ENCODE results near the gene HAGHL. TPM values are rescaled to one million over a fixed set of nuclear protein-coding genes. Genes with fewer than 3 reads are reported as not detected.

The HAGHL gene
- total RNA-seq, 2 donors from 2014 or later = 3.6 to 4.1 TPM

GRCh38 chr16:717450-718245 is 9.3 kb upstream of the HAGHL start:
- intact Hi-C loops (cut with DNase I) = no loop called here
- DNase-seq (ENCODE audit: low spot score) = no peak

GRCh38 chr16:718389-718788 is 8.5 kb upstream of the HAGHL start:
- no peak for DNase-seq (ENCODE audit: low spot score)
- intact Hi-C loops (cut with DNase I) = no loop called here

- DNase-seq (ENCODE audit: low spot score) = no peak
- intact Hi-C loops (cut with DNase I) = no loop called here
Observed at GRCh38 chr16:718922-719321, 8.0 kb upstream of the HAGHL start.

- intact Hi-C loops (cut with DNase I) = no loop called here
- DNase-seq (ENCODE audit: low spot score) = no peak
Observed at GRCh38 chr16:719815-720446, 7.0 kb upstream of the HAGHL start.

- intact Hi-C loops (cut with DNase I) = no loop called here
- DNase-seq (ENCODE audit: low spot score) = no peak
Observed at GRCh38 chr16:720447-720989, 6.4 kb upstream of the HAGHL start.

GRCh38 chr16:720990-721764 is 5.7 kb upstream of the HAGHL start, which contains the start of gene ANTKMT:
Gene ANTKMT, plus strand, starts transcription at chr16:721146. Its CDS starts 129 bp downstream, at chr16:721275.
- intact Hi-C loops (cut with DNase I) = no loop called here
- DNase-seq (ENCODE audit: low spot score) = peak; percentile 91

- intact Hi-C loops (cut with DNase I) = no loop called here
- DNase-seq (ENCODE audit: low spot score) = no peak
Observed at GRCh38 chr16:721765-722540, 5.0 kb upstream of the HAGHL start.

GRCh38 chr16:722835-723633 is 3.9 kb upstream of the HAGHL start:
- intact Hi-C loops (cut with DNase I) = no loop called here
- DNase-seq (ENCODE audit: low spot score) = no peak

GRCh38 chr16:723695-724094 is 3.2 kb upstream of the HAGHL start:
- intact Hi-C loops (cut with DNase I) = no loop called here
- DNase-seq (ENCODE audit: low spot score) = no peak

GRCh38 chr16:724188-725040 is 2.5 kb upstream of the HAGHL start:
- intact Hi-C loops (cut with DNase I) = no loop called here
- DNase-seq (ENCODE audit: low spot score) = no peak

GRCh38 chr16:725041-725376 is 1.9 kb upstream of the HAGHL start:
- DNase-seq (ENCODE audit: low spot score) = no peak
- intact Hi-C loops (cut with DNase I) = no loop called here

GRCh38 chr16:725463-726187 is 1.3 kb upstream of the HAGHL start:
- intact Hi-C loops (cut with DNase I) = no loop called here
- DNase-seq (ENCODE audit: low spot score) = no peak

- intact Hi-C loops (cut with DNase I) = no loop called here
Observed at GRCh38 chr16:726188-726437, 793 bp upstream of the HAGHL start.

GRCh38 chr16:727291-727977 is 528 bp downstream of the HAGHL start:
- intact Hi-C loops (cut with DNase I) = no loop called here
- DNase-seq (ENCODE audit: low spot score) = no peak

More at GRCh38 chr16:726188-726437, 793 bp upstream of the HAGHL start:
- DNase-seq (ENCODE audit: low spot score) = no peak

GRCh38 chr16:728131-728889 is 1.4 kb downstream of the HAGHL start:
- DNase-seq (ENCODE audit: low spot score) = peak; percentile 91
- intact Hi-C loops (cut with DNase I) = no loop called here
